Lower leg skin (tissue), 4 donors: ENCODE data around the gene SIX5. TPM values are rescaled to one million over a fixed set of nuclear protein-coding genes. Genes with fewer than 3 reads are reported as not detected.

Experiments
- DNase-seq, 2 donors: peaks; one replicate each; pipeline ENCODE4 v3.0.0-alpha.2; 2019; ENCODE audit warnings: low spot score in 2 of 2
- H3K4me3 ChIP-seq: fragments of 200-600 bp; sonication (generic); 2 replicates; pipeline ENCODE4 v1.5.1; 2017; ENCODE audit warnings: mild to moderate bottlenecking, low read depth; ENCODE audit not compliant: poor library complexity, severe bottlenecking
- POLR2A ChIP-seq, 2 donors: fragments of 450-650 bp; IDR thresholded peaks; one replicate each; pipeline ENCODE4 v1.6.1; 2016 to 2017; ENCODE audit warnings: antibody characterized with exemption in 2 of 2, mild to moderate bottlenecking in 1 of 2, moderate library complexity in 1 of 2
- WGBS, 2 donors: methylation state at CpG; one replicate each; pipeline ENCODE4 v1.1.5; 2018; 5-methylcytosine and 5-hydroxymethylcytosine counted together
- intact Hi-C: fragments of 100-400 bp; cut with DNase I; formaldehyde crosslinking; loops from one replicate; pipeline ENCODE4 v1.15.0; 2023; ENCODE audit warnings: low total_unique reads
- total RNA-seq, 4 donors: library from RNA; depleted of rRNA; stranded (reverse); fragments of >200 nt; gene quantifications; one replicate each; pipeline ENCODE4 v1.1.0, GENCODE V29; 2016
- TF ChIP-seq, protein P1 (sequence below), 3 donors: fragments of 450-650 bp; IDR thresholded peaks; one replicate each; pipeline ENCODE4 v1.5.1; 2016; ENCODE audit warnings: antibody characterized with exemption in 3 of 3, mild to moderate bottlenecking in 3 of 3, moderate library complexity in 2 of 3

SIX5 gene
- total RNA-seq, 4 donors from 2014 or later: 12.6 to 17.3 (median 13.8) TPM

DNA sequence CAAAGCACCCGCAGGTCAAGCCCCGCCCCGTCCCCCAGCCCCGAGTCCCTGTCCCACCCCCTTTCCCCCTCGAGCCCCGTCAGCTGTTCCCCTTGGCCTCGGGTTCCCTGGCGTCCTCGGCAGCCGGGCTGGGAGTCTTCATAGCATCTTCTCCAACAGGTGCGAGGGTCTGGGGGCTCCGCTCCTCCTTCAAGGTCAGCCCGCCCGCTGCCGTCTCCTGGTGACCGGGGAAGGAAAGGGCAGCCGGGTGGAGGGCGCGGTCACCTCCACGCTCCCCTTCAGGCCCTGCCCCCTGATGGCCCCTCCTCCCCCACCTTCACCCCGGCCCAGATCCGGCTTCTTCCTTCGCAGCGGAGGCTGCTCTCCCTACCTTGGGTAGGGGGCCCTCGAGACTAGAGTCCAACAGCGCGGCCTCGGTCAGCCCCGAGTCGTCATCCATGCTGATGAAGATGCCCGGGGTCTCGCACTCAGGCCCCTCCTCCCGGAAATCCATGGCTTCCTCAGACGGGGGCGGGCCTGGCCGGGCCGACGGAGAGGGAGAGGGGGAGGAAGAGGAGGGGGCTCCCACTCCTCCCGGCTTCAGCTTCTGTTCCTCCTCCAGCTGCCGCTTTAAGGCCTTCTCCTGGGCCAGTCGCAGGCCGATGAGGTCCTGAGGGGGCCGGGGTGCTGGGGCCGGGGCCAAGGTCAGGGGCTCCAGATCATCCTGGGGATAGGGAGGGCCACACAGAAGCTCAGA is 46.6 kb upstream of the SIX5 start:
- intact Hi-C loops: no loop called here
- TF ChIP-seq, protein P1, sequence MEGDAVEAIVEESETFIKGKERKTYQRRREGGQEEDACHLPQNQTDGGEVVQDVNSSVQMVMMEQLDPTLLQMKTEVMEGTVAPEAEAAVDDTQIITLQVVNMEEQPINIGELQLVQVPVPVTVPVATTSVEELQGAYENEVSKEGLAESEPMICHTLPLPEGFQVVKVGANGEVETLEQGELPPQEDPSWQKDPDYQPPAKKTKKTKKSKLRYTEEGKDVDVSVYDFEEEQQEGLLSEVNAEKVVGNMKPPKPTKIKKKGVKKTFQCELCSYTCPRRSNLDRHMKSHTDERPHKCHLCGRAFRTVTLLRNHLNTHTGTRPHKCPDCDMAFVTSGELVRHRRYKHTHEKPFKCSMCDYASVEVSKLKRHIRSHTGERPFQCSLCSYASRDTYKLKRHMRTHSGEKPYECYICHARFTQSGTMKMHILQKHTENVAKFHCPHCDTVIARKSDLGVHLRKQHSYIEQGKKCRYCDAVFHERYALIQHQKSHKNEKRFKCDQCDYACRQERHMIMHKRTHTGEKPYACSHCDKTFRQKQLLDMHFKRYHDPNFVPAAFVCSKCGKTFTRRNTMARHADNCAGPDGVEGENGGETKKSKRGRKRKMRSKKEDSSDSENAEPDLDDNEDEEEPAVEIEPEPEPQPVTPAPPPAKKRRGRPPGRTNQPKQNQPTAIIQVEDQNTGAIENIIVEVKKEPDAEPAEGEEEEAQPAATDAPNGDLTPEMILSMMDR (IDR thresholded peaks at IDR 0.05): no peak
- no peak for TF ChIP-seq POLR2A (IDR thresholded peaks at IDR 0.05)
- DNase-seq: no peak
- no peak overlapping the region for H3K4me3 ChIP-seq
- WGBS, 2 donors: 46 to 55% methylated on average over 39 of the region's 44 CpGs

DNA sequence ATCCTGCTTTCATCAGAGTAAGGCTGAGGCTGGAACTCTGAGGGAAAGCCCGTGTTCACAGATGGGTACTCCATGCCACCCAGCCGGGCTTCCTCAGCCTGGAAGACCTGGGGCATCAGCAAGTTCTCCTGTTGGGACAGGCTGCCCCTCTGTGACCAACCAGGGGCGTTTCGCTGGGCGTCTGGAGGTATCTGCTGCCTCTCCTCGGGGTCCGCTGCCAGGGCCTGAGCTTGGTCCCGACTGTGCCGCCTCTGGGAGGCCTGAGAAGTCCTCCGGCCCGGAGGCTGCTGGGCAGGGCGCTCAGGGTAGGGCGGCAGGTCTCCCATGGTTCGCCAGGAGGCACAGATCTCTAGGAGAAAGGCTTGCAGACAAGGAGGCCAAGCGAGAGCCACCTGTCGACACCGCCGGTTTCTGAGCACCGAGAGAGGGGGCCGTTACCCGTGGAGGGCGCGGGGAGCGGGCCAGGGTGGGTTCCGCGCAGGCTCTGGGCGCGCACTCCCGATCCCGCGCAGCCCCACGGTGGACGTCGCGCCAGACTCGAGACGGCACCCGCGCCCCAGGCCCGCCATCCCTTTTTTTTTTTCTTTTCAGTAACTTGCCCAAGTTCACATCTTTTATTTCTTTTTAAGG is 45.9 kb upstream of the SIX5 start, which contains the start of gene RSPH6A:
Gene RSPH6A, minus strand, starts transcription at position 458 of the 630 bp plus-strand sequence. Its CDS starts 132 bp downstream, at position 326.
- H3K4me3 ChIP-seq: no peak within 1 kb of the TSS
- intact Hi-C loops: no loop called here
- DNase-seq: no peak
- WGBS, 2 donors: 58 to 60% methylated on average over 36 to 39 of the region's 40 CpGs
- TF ChIP-seq, protein P1 (IDR thresholded peaks at IDR 0.05): no peak
- no peak for TF ChIP-seq POLR2A (IDR thresholded peaks at IDR 0.05)

GRCh38 chr19:45814166-45814780 is 45.2 kb upstream of the SIX5 start:
- no peak for DNase-seq
- TF ChIP-seq POLR2A (IDR thresholded peaks at IDR 0.05): no peak
- TF ChIP-seq, protein P1 (IDR thresholded peaks at IDR 0.05): no peak
- intact Hi-C loops: no loop called here
- 49 to 62% methylated on average over 9 to 12 of the region's 12 CpGs for WGBS, 2 donors
- H3K4me3 ChIP-seq: no peak overlapping the region

DNA sequence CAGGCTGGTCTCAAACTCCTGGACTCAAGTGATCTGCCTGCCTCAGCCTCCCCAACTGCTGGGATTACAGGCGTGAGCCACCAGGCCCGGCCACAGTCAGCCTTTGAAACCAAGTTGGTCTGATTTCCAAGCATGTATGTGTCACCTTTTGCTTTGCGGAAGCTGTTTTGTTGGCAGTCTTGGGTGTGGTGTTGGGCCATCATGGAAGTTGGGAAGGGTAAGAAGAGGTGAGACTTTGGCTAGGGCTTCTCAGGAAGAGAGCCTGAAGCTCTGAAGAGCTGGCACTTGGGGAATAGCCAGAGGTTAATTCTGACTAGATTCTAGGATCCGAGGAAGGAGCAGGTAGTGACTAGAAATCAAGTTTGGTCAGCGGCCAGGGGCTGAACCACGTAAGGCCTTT is 43.2 kb upstream of the SIX5 start:
- intact Hi-C loops: no loop called here
- H3K4me3 ChIP-seq: no peak overlapping the region
- no peak for DNase-seq
- WGBS, 2 donors: 66 to 72% methylated on average over 6 of the region's 6 CpGs
- TF ChIP-seq, protein P1 (IDR thresholded peaks at IDR 0.05): no peak
- no peak for TF ChIP-seq POLR2A (IDR thresholded peaks at IDR 0.05)

GRCh38 chr19:45809643-45810159 is 40.6 kb upstream of the SIX5 start:
- H3K4me3 ChIP-seq: no peak overlapping the region
- TF ChIP-seq, protein P1 (IDR thresholded peaks at IDR 0.05): no peak
- TF ChIP-seq POLR2A (IDR thresholded peaks at IDR 0.05): no peak
- WGBS, 2 donors: 39 to 44% methylated on average over 7 of the region's 7 CpGs
- no peak for DNase-seq
- intact Hi-C loops: no loop called here
